HG03097 (cell line): Measurements from ENCODE around the gene ARL4D.
"Not testable (repeated sequence)": the region's sequence is repeated elsewhere in the genome, so short reads cannot be mapped to it uniquely, and the experiment has no call there.

Experiments
- ATAC-seq: cut with Tn5 transposase; IDR thresholded peaks from one replicate; pipeline ENCODE4 v1.9.1; 2021; ENCODE audit not compliant: unreplicated experiment, low FRiP score

ARL4D gene

DNA sequence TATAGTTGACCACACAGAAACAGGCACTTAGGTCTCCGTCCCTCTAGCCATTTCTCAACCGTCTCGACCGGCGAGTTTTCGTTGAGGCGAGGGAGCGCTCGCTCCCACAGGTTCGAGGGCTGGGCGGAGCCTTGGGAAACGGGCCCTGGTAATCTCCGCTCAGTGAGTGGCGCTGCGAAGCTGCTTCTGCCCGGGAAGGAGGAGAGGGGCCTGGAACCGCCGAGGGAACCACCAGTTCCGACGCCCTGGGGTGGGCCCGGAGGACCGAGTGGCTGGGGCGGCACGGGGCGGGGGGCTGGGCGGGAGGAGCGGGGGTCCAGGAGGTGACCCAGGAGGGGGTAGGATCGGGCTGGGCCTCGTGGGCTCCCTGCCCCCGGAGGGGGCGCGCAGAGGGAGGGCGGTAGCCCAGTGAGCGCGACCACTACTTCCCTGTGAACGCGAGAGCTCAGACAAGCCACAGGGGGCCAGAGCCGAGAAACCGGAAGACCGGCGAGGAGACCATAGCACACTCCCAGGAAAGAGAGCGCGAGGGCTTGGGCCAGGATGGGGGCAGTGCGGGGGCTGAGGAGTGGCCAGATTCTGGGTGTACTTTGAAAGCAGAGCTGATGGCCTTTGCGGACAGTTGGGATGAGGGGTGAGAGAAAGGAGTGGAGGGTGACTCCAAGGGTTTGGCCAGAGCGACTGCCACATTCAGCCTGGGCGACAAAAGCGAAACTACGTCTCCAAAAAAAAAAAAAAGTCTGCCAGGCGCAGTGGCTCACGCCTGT lies 29.9 kb upstream of the ARL4D start:
- ATAC-seq, result no peak

GRCh38 chr17:43369986-43370385 lies 28.8 kb upstream of the ARL4D start:
- ATAC-seq, result no peak

- ATAC-seq, result no peak
Measured at GRCh38 chr17:43371227-43371821, 27.5 kb upstream of the ARL4D start.

GRCh38 chr17:43372273-43372911 lies 26.4 kb upstream of the ARL4D start:
- ATAC-seq, result no peak

GRCh38 chr17:43373356-43373755 lies 25.4 kb upstream of the ARL4D start:
- no peak for ATAC-seq

DNA sequence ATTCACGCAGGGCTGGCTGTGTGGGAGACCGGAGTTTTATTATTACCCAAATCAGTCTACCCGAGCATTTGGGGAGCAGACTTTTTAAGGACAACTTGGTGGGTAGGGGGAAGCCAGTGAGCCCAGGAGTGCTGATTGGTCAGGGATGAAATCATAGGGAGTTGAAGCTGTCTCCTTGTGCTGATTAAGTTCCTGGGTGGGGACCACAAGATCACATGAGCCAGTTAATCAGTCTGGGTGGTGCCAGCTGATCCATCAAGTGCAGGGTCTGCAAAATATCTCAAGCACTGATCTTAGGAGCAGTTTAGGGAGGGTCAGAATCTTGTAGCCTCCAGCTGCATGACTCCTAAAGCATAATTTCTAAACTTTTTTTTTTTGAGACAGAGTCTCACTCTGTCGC lies 22.9 kb upstream of the ARL4D start:
- not testable (repeated sequence) for ATAC-seq

DNA sequence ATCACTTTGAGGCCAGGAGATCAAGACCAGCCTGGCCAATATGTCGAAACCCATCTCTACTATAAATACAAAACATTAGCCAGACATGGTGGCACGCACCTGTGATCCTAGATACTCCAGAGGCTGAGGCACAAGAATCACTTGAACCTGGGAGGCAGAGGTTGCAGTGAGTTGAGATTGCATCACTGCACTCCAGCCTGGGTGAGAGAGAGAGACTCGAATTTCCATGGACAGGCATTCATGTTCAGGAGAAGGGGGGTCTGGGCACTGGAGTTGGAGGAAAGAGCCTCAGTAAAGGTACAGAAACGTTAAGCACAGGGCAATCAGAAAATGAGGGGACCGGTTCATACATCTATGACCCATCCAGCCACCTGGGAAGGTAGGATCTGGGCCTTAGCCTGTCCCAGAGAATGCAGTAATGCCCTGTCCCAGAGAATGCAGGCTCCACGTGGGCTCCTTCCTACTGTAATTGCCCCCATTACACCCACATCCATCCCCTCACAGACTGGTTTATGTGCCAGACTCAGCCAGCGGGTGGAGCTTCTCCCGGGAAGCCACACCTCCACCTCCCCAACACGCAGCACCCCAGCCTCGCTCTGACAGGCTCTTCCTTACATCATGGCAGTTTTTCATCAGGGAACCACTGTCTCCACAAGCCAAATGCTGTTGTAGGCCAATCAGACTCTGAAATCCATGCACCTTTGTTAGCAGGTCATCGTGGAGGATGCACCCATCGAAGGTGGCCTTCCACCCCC lies 21.6 kb upstream of the ARL4D start:
- ATAC-seq, result no peak

GRCh38 chr17:43378766-43379165 lies 20.0 kb upstream of the ARL4D start:
- ATAC-seq, result no peak

GRCh38 chr17:43380307-43380706 lies 18.5 kb upstream of the ARL4D start:
- no peak for ATAC-seq

GRCh38 chr17:43381204-43381603 lies 17.6 kb upstream of the ARL4D start:
- ATAC-seq, result no peak

DNA sequence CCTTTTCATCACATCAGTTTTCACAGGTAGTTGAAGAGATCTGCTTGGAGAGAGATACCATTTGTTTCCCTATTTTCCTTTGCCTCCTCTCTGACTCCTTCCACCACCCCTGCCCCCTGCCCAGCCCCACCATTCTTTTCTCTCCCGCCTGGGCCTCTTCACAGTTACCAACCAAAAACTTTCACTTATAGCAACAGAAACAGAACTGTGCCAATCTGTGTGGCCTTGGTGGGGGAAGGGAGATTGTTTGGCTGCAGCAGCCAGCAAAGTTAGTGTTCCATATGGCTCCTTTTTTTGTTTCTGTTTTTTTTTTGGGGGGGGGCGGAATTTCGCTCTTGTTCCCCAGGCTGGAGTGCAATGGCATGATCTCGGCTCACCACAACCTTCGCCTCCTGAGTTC lies 17.2 kb upstream of the ARL4D start:
- ATAC-seq, result no peak

- no peak for ATAC-seq
Measured at GRCh38 chr17:43382776-43383175, 16.0 kb upstream of the ARL4D start.

DNA sequence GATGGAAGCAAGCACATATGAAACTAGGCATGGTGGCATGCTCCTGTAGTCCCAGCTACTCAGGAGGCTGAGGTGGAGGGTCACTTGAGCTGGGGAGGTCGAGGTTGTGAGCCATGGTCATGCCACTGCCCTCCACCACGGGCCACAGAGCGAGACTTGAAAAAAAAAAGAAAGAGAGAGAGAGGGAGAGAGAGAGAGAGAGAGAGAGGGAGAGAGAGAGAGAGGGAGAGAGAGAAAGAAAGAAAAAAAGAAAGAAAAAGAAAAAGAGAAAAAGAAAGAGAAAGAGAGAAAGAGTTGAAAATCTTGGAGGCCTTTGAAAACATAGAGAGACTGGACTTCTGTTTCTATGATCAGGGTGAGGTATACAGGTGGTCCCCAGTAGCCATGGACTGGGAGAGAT lies 15.4 kb upstream of the ARL4D start:
- ATAC-seq, result no peak

GRCh38 chr17:43383826-43384475 lies 14.8 kb upstream of the ARL4D start:
- no peak for ATAC-seq

GRCh38 chr17:43384476-43384862 lies 14.3 kb upstream of the ARL4D start:
- no peak for ATAC-seq

GRCh38 chr17:43385046-43385831 lies 13.6 kb upstream of the ARL4D start:
- ATAC-seq, result no peak

DNA sequence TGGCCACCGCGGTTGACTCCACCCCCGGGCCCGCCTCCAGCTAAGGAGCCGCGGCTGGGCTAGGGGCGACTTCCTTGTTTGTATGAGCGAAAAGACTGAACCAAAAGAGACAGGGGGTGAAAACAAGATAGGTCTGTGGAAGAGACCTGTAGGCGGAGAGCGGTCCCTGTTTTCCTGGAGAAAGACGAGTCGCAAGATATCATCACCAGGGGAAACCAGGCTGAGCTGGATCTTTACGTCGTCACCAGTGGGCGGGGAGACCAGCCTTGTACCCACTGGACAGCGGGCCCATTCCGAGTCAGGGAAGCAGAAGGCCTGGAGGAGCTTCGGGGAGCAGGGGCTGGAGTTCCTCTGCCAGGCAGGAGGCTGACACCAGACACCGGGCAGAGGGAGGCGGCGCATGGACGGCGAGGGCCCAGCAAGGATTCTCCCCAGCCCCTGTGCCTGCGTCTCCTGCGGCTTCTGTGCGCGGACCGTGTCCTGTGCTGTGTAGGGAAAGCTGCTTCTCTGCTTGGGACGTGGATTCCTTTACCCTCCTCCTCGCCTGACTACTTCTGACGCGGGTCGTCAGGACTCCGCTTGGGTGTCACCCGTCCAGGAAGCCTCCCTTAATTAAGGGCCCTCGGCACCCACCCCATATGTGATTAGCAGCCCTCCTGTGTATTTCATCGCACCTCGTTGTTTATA lies 10.3 kb upstream of the ARL4D start:
- peak; percentile 75 for ATAC-seq

- ATAC-seq, result no peak
Measured at GRCh38 chr17:43389046-43389947, 9.5 kb upstream of the ARL4D start.
